HG03521 (cell line): Measurements from ENCODE around the gene DNMT3A.
"Not testable (repeated sequence)": the region's sequence is repeated elsewhere in the genome, so short reads cannot be mapped to it uniquely, and the experiment has no call there.

Experiments
- ATAC-seq: cut with Tn5 transposase; IDR thresholded peaks from one replicate; pipeline ENCODE4 v1.9.1; 2021; ENCODE audit warnings: mild to moderate bottlenecking, moderate library complexity; ENCODE audit not compliant: unreplicated experiment

DNMT3A gene

DNA sequence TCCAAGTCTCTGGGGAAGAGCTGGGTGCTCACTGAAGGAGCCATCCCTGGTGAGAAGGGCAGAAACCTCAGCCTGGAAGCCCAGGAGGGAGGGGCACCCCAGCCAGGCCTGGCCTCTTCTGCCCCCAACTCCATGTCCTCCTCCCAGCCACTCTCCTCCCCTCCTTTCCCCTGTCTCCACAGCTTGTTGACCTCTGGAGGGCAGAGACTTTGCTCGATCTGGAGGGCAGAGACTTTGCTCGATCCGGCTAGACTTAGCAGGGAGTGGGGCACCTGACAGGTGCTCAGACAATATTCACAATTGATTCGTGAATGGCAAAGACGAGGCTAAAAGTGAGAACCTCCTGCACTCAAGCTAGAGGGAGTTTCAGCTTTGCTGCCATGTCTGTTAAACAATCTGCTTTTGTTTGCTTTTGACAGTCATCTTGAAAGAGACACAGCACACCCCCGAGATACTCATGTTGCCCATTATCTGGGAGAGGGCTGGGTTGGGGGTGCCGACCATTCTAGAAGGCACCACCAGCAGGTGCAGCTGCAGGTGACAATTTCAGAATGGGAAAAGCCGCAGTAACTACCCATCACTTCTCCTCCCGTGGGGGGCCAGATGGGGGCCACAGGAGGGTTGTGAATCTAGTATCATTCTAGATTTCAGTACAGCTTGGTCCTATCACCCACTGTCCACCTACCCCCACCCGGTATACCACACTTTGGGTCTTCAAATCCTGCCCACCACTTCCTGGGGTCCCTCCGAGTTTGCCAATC lies 54.8 kb downstream of the DNMT3A start:
- no peak for ATAC-seq

DNA sequence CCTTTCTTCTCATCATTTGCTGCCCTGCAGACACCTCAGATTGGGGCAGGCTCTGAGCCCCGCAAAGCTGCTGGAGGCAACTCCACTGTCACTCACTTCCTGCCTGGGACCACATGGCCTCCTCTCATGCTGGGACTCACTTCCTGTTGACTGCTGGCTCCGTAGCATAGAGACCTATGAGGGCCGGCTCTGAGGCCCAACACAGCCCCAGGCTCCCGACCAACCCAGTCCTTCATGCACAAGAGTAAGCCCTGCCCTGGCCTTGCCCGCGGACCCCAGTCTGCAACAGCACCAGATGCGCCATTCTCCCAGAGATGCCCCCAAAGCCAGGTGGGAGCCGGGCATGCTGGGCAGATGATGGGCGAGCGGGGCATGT lies 55.7 kb downstream of the DNMT3A start:
- ATAC-seq = no peak

DNA sequence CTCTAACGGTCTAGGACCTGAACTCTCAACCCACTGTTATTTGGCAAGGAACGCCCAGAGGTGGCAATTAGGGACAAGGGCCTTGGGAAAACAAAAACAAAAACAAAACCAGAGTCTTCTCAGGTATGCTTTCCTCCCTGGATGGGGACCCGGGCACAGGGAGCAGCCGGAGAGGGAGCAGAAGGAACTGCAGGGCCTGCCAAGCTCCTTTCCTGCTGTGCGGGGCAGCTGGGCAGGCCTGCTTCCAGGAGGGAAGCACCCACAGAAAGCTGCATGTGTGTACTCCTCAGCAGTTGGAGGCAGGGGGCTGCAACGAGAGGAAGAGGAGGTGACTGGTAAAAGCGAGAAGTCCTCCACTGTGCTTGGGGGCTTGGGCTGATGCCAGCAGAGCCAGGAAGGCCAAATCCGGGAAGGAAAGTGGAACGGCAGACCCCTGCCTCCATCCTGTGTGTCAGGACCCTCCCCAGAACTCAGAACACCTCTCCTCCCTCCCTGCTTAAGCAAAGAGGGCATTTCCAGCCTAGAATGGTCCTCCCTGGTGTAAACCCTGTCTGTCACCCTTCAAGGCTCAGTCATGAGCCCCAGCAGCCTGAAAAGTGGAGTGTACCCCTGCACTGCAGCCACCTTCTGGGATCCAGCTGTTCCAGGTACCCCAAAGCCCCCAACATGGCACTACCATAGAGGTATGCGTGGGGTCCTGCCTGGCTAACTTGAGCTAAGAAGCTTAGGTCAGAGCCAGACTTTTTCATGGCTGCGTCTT lies 56.3 kb downstream of the DNMT3A start:
- no peak for ATAC-seq

DNA sequence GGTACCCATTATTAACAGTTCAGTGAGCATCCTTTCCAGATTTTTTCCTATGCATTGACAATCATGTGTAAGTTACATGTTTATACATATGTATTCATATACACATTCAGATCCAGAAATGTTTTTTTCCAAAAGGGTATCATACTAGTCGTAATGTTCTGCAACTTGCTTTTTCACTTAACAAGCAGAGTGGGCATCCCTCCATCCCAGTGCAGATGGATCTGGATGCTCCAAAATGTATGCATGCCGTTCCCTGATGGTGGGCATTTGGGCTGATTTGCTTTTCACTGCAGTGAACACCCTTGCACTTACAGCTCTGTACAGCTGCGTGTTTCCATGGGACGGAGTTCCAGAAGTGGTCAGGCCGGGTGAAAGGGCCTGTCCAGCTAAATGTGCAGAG lies 57.0 kb downstream of the DNMT3A start:
- ATAC-seq = no peak

DNA sequence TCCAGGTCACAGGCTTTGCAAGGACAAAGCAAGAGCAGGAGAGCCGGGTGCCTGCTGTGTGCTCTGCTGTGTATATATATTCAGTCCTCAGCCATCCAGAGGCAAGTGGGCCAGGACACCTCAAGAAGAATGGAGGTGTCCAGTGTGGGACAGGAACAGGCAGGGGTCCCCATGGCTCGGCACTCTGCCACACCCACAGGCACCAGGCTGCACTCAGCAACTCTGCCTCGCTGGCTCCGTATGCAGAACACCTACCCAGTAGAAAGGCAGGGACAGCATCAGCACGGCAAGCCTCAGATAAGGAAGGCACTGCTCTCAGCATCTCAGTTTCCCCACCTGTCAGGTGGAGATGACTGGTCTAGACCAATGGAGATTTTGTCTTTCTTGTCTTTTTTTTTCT lies 57.8 kb downstream of the DNMT3A start:
- ATAC-seq = no peak

DNA sequence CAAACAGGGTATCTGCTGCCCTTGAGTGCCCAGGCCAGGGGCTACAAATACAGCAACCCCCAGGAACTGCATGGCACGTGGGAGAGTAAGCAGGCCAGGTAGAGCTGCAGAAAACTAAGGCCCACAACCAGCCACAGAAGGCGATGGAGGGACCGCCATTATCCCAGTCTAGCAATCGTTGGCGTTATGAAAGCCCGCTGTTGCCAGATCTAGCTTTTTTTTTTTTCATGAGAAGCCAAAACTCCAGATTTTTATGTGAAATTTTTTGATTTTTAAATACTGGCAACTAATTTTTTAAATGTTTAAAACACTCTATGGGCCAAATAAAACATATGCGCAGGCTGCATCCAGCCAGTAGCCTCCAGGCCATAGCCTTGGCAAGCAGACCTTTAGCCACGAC lies 59.8 kb downstream of the DNMT3A start:
- ATAC-seq = no peak

- no peak for ATAC-seq
These were observed 60.2 kb downstream of the DNMT3A start for GRCh38 chr2:25281522-25281921.

- ATAC-seq = no peak
These were observed 61.6 kb downstream of the DNMT3A start for GRCh38 chr2:25280051-25280687.

DNA sequence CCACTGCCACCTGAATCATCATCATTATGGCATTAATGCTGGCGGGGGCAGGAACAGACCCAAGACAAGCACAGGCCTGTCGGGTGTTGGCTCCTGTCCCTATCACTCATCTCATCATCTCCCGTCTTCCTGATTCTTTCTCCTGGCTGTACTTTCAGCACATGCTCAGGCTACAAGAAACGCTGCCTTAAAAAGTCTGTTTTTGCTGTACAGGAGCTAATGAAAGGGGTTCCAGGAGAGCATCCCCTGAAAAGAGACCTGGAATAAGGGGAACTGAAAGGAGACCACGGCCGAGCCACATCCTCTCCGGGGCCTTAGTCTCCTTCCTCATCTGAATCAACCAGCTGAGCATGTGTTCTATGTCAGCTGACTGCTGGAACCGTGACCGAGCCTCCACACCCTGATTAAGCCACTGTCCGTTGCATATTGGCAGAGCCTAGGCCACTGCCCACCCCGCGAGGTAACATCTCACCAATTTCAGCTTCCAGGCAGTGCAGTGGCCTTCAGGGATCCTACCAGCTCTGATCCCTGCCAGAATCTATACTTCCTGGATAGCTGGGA lies 62.6 kb downstream of the DNMT3A start:
- ATAC-seq = peak; percentile 79

DNA sequence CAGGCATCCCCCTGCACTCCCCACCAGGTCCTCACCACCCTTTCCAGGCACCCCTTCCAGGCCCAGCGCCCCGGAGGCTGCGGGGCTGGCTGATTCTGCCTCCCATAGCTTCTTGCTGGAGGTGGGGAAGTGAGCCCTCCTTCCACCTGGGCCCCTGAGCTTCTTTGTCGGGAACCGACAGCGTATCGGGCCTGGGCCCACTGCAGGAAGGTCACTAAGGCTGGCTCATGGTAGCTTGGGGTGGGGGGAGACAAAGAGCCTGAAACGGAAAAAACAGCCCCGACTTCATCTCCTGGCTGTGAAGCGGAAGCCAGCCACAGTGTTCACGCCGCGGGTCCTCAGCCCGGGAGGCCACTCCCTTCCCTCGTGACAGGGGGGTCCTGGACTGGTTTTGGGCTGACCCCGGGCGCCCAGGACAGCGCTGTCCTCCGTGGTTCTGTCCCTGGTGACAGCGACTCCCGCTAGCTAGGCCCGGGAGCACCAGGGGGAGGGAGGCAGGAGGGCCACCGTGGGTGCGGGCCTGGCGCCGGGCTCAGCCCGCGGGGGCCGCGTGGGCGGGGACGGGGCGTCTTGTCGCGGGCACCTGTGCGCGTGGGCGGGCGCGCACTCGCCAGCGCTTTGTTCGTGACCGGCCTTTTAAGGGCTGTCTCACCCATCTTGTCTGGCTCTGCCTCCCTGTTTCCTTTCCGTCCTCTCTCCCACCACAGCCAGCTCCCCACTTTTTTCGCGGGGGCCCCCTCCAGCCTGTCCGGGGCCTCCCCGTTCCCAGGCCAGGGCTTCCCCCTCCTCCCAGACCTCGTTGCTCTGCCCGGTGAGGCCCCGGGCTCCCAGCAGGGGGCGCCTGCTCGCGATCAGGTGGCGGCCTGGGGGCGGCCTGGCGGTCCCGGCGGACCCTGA lies 64.9 kb downstream of the DNMT3A start:
- peak; percentile 36 for ATAC-seq

GRCh38 chr2:25275575-25275965 lies 66.2 kb downstream of the DNMT3A start:
- ATAC-seq = no peak

DNA sequence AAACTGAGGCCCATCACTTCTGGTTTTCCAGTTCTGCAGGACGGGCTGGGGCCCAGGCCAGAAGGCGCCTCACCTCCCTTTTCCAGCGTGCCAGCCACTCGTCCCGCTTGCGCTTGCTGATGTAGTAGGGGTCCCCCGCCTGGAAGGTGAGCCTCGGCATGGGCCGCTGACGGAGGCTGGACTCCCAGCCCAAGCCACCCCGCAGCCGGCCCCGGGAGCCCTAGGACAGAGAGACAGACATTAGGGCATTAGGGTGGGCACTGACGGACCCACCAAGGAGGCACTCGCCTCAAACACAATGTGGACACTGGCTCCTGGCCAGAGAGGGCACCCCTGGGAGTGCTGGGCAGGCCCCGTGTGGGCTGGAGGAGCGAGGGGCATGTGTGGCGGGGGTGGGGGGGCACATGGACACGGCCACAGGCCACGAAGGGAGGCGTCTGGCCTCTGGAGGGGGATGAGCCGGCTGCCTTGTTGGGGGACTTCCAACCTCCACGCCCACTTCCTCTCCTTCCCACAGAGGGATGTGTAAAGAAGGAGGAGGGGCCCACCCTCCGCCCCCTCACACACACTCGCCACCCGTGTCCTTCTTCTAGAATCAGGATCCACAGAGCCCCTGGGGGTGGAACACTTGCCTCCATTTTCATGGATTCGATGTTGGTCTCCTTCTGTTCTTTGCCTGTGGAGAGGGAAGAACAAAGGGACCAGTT lies 66.7 kb downstream of the DNMT3A start:
- no peak for ATAC-seq

GRCh38 chr2:25273985-25274535 lies 67.7 kb downstream of the DNMT3A start:
- ATAC-seq = no peak

DNA sequence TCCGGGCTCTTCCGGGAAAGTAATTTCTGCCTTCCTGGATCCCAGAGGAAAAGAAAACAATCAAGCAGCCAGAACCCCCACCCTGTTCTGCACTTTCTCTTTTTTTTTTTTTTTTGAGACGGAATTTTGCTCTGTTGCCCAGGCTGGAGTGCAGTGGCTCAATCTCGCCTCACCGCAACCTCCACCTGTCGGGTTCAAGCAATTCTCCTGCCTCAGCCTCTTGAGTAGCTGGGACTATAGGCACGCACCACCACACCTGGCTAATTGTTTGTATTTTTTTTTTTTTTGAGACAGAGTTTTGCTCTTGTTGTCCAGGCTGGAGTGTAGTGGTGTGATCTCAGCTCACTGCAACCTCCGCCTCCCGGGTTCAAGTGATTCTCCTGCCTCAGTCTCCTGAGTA lies 69.0 kb downstream of the DNMT3A start:
- ATAC-seq = not testable (repeated sequence)

DNA sequence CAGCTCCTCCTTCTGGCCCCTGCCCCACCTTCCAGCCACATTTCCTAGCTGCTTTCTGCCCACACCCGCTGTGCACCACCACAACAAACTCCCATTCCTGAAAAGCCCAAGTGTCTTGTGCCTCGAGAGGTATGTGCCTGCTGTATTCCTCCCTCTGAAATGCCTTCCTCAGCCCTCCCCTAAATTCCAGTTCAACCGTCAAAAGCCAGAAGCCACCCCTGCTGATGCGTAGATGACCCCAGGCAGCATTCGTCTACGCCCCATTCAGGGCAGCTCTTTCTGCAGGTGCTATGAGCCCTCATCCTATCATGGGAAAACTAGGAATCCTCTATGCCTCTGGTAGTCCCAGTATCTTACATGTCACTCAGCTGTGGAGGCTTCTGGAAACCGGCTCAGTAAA lies 71.7 kb downstream of the DNMT3A start:
- ATAC-seq = no peak

- no peak for ATAC-seq
These were observed 72.5 kb downstream of the DNMT3A start for GRCh38 chr2:25269233-25269632.

- ATAC-seq = no peak
These were observed 73.6 kb downstream of the DNMT3A start for GRCh38 chr2:25268139-25268538.

- ATAC-seq = no peak
These were observed 75.3 kb downstream of the DNMT3A start for GRCh38 chr2:25266399-25266798.

DNA sequence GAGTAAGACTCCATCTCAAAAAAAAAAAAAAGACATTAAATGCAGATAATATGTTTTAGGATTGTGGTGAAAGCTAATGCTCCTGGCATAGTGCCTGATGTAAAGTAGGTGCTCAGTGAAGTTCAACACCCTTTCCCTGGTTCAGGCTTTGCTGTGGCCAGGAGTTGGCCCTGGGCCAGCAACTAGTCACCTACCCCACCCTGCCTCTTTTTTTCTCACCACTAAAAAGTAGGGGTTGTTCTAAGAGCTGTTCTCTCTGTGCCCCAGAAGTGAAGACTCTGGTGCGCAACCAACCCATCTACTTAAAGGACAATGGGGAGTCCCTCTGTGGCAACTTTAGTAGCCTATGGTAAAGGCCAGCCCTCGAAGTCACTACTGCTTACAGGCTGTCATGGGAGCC lies 75.9 kb downstream of the DNMT3A start:
- ATAC-seq = no peak

DNA sequence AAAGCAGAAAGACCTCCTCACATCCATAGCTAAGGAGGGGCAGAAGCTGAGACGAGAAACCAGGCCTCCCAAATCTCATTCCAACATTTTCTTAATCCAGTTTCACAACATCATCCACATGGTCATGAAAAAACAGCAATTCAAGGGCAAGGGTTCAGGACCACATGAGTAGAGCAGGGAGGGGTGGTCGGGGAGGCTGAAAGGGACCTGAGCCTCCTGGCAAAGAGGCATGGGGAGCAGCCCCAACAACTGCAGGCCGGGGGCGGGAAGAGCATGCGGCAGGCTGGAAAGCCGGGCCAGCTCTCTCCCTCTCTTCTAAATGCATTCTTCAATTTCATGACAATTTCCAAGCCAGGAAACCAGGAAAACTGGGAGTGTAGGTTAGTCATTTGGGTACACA lies 76.7 kb downstream of the DNMT3A start:
- ATAC-seq = no peak
